Measurements from ENCODE around the gene SLC2A11.
A peak's percentile ranks its signal among the peaks of the same experiment; 100 is the strongest.
"Not testable (repeated sequence)": the region's sequence is repeated elsewhere in the genome, so short reads cannot be mapped to it uniquely, and the experiment has no call there.

The SLC2A11 gene

GRCh38 chr22:23847310-23847920 lies 10.3 kb upstream of the SLC2A11 start:
- DNase-seq (ENCODE audit: low spot score): no peak

DNA sequence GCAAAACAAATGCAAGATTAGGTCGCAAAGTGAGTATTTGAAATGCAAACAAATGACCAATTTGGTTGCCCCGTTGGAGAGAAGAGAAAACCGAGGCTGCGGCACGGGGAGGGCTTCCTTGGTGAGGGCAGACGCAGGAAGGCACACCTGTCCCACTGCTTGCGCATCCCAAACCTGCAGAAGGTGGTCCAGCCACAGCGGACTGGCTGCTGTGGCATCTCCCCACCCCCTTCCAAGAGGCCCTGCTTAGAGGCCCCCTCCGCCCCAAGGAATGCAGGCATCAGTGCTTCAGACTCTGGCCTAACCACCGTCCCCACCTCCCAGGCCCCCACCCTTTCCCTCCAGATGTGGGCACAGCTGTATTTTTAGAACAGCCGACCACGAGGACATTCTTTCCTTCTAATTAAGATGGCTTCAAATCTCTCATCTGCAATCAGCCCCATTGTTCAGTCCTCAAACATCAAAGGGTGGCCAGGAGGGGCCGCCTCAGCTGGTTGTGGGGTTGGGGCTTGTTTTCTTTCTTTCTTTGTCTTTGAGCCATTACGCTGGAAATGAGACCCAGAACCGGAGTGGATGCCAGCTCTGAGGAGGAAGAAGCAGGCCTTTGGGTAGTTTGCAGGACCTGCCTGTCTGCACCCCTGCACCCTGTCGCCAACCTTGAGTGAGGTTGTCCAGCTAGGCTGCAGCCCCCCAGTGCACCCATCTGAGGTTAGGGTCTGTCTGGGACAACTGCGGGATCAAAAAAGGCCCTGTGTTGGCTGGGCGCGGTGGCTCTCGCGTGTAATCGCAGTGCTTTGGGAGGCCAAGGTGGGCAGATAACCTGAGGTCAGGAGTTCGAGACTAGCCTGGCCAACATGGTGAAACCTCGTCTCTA lies 9.4 kb upstream of the SLC2A11 start:
- DNase-seq (ENCODE audit: low spot score): no peak

DNA sequence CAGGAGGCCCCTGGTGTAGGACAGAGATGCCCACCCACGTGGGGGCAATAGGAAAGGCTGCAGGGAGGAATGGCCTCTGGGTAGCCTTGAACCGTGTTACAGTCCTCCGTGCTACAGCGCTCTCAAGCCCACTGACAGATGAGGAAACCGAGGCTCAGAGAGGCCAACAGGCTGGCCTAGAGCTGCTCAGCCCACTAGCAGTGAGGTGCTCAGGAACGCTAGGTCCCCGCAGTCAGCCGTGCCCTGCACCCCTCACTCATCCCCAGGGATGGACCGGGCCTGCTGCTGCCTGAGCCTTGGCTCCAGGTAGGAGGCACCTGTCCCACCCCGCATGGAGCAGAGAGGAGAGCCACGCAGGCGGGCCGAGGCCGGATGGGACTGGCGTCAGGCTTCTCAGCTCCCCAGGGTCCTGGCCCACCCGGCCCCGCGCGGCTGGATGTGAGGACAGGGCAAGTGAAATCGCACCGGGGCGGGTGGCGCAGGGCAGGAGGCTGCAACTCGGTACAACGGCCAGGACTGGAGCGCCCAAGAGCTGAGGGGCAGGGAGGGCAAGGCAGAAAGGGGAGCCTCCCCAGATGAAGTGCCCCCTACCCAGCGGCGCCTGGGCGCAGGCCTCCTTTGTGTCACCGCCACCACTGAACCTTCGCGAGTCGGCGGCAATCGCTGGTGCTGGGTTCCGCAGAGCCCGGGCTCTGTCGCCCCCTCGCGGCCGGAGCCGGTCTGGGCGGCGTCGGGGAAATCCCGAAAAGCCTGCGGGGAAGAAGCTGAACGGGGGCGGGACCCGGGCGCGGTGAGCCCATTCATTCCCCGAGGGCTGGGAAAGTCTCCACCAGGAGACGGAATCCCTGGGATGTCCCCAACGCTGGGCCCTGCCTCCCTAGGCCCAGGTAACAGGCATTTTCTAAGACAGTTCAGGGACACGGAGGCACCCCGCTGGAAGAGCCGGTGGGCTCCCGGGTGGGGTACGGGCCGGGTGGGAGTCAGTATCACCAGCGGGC lies 8.4 kb upstream of the SLC2A11 start:
- DNase-seq (ENCODE audit: low spot score): peak; percentile 93

DNA sequence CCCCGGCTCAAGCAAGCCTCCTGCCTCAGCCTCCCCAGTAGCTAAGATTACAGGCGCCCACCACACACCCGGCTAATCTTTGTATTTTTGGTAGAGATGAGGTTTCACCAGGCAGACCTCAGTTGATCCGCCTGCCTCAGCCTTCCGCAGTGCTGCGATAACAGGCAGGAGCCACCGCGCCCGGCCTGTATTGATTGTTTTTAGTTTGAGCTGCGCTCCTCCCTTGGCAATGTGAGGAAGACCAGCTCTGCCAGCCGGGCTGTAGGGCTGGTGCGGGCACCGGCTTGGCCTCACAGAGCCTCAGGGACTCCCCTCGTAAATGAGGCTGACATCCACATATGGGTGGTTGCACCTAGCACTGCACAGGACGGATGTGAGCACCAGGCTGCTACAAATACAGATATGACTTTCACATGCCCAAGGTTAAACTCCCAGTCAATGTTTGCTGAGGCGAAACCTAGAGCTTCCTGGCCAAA lies 7.5 kb upstream of the SLC2A11 start:
- DNase-seq (ENCODE audit: low spot score): no peak

DNA sequence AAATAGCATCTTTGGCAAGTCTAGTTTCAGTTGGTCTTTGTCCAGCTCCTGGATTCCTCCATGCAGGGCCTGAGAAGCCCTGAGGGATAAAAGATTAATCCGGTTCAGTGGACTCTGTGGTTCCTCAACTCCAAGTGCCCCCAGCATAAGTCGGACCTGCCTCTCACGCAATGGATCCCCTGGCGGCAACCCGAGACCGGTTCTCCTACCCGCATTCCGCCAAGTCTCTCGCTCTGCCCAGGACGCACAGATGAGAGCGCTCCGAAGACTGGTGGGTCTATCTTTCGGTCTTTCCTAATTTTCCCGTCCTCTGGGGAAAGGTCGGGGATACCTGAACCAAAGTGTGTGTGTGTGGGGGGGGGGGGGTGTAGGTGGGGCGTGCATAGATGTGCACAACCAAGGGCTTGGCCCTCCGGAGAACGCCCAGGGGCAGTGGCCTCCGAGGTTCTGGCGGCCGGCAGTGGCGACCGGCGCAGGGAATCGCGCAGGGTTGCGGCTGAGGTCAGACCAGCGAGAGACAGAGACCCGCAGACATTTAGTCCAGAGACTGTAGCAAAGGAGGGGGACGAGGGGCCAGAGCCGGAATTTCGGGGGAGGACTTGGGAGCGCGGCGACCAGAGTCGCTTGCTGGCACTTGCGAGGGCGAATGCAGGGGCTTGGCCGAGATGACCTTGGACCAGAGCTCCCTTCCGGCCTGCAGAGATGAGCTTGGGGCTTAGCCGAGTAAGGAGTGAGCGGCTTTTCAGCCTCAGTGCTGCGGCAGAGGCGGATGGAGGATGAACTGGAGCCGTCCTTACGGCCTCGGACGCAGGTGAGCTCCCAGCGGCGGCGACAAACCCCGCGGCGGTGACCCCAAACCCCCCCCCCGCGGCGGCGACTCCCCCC lies 712 bp upstream of the SLC2A11 start:
- DNase-seq (ENCODE audit: low spot score): peak; percentile 69

DNA sequence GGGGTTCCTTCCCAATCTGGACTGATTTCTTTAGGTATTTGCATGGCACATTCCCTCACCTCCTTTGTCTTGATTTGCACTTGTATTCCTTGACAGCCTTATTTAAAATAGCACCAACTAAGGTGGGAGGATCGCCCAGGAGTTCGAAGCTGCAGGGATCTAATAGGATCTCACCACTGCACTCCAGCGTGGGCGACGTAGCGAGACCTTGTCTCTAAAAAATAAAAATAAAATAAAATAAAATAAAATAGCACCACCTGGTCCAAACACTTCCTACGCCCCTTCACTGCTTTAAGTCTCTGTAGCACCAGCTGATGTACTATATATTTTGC lies 775 bp downstream of the SLC2A11 start:
- no peak for DNase-seq (ENCODE audit: low spot score)

DNA sequence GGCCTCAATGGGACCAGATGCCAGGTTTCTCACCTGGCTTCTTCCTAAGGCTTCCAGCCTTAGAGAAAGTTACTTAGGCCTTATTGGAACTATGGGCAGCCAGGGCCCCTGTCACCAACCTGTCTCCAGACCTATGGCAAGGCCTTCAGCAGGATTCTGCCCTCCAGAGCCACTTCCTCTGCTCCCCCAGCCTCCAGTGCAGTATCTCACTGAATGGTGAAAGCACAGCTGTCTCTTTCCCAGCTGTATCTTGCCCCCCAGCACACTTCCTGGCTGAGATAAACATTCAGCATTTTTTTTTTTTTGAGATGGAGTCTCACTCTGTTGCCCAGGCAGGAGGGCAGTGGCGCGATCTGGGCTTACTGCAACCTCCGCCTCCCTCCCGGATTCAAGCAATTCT lies 1.5 kb downstream of the SLC2A11 start:
- DNase-seq (ENCODE audit: low spot score): no peak

- not testable (repeated sequence) for DNase-seq (ENCODE audit: low spot score)
Observed at GRCh38 chr22:23860187-23860586, 2.5 kb downstream of the SLC2A11 start.

GRCh38 chr22:23862103-23862502 lies 4.4 kb downstream of the SLC2A11 start:
- peak; percentile 71 for DNase-seq (ENCODE audit: low spot score)

GRCh38 chr22:23864499-23865154 lies 7.0 kb downstream of the SLC2A11 start:
- not testable (repeated sequence) for DNase-seq (ENCODE audit: low spot score)

GRCh38 chr22:23868580-23868979 lies 10.9 kb downstream of the SLC2A11 start:
- no peak for DNase-seq (ENCODE audit: low spot score)

- no peak for DNase-seq (ENCODE audit: low spot score)
Observed at GRCh38 chr22:23874871-23875270, 17.2 kb downstream of the SLC2A11 start.

- DNase-seq (ENCODE audit: low spot score): no peak
Observed at GRCh38 chr22:23875801-23876200, 18.1 kb downstream of the SLC2A11 start.

DNA sequence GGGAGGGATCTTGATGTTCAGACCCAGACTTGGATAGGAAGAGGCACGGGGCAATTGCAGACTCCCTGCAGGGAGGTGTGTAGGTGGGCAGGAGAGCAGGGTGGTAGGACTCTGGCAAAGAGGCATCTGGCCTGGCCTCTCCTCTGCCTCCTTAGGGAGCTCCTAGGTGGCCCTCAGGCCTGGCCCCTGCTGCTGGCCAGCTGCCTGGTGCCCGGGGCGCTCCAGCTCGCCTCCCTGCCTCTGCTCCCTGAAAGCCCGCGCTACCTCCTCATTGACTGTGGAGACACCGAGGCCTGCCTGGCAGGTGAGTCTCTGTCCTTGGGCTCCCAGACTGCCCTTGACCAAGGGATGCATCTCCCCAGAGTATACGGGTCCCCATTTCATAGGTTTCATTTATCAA lies 19.9 kb downstream of the SLC2A11 start:
- no peak for DNase-seq (ENCODE audit: low spot score)

DNA sequence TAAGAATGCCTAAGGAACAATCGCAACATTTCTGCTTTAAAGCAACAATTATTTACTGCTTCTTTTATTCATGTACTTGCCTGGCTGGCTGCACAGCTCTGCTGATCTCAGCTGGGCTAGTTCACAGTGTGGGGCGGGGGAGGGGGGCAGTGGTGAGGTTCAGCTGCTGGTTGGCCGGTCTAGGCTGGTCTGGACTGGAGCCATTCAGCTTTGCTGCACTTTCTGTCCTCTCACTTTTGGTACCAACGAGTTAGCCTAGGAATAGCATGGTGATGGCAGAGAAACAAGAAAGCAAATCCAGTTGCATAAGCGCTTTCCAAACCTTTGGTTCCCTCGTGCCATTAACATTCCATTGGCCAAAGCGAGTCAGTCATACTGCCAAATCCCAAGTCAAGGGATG lies 20.5 kb downstream of the SLC2A11 start:
- no peak for DNase-seq (ENCODE audit: low spot score)

DNA sequence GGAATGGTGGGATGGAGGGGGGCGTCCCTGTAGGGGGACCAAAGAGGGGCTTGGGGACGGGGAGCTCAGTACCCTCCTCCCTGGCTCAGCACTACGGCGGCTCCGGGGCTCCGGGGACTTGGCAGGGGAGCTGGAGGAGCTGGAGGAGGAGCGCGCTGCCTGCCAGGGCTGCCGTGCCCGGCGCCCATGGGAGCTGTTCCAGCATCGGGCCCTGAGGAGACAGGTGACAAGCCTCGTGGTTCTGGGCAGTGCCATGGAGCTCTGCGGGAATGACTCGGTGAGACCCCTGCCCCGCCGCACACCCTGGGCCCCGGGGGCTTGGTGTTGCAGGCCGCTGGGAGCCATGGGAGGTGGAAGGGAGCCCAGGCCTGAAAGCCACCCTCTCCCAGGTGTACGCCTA lies 24.7 kb downstream of the SLC2A11 start:
- DNase-seq (ENCODE audit: low spot score): no peak

DNA sequence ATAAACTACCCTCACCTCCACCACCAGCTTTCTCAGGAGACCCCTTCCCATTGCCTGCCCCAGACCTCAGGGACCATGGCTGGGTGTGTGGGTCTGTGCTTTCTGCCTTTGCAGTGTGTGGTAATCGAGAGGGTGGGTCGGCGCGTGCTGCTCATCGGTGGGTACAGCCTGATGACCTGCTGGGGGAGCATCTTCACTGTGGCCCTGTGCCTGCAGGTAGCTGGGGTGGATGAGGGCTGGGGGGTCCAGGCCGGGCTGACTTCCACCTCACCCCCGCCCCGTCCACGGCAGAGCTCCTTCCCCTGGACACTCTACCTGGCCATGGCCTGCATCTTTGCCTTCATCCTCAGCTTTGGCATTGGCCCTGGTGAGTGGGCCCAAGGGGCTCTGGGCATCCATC lies 26.0 kb downstream of the SLC2A11 start:
- DNase-seq (ENCODE audit: low spot score): no peak

GRCh38 chr22:23884140-23884539 lies 26.5 kb downstream of the SLC2A11 start:
- no peak for DNase-seq (ENCODE audit: low spot score)

- DNase-seq (ENCODE audit: low spot score): peak; percentile 50
Observed at GRCh38 chr22:23888615-23889401, 31.1 kb downstream of the SLC2A11 start.

GRCh38 chr22:23889620-23890019 lies 31.9 kb downstream of the SLC2A11 start:
- DNase-seq (ENCODE audit: low spot score): no peak

Data from hepatic stellate cell (primary cell).